GM19238 (cell line): ENCODE measurements around the gene ACP2.

ENCODE experiments used
- DNase-seq: peaks from one replicate; pipeline ENCODE4 v3.0.0; 2011; ENCODE audit warnings: low spot score; ENCODE audit not compliant: insufficient read length

Gene ACP2

DNA sequence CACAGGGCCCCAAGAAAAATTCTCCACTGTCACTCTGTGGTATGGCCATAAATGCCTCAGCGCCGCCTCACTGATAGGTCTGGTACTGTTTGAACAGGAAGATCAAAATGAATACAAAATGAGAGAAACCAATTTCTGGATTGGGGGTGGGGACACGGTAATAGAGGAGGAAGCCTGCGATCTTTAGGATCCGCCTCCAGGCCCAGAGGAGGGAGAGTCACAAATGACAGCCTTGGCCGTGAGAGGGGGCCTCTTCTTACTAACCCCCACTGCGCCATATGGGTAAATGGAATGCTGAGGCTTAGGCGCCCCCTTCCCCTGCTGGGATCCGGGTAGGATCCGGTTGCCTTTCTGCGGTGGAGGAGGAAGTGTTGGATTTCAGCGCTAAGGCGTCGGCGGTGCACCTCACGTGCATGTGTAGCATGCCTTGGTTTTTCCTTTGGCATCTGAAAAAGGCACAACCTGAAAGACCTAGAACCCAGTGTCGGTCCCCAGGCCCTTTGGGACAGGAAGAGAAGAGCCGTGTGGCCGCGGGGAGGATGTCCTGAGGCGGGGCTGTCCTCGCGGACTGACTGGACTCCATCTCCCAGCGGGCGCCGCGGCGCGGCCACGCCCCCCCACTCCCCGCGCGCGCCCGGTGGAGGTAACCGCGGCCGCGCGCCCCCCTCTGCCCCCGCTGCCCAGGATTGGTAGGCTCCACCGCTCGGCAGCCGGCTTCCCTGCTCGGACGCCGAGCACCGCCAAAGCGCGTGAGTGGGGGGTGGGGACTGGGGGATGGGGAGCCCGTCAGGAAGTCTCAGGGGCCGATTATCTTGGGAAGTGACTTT, 20.6 kb upstream of the ACP2 start:
- DNase-seq, result peak; percentile 85

DNA sequence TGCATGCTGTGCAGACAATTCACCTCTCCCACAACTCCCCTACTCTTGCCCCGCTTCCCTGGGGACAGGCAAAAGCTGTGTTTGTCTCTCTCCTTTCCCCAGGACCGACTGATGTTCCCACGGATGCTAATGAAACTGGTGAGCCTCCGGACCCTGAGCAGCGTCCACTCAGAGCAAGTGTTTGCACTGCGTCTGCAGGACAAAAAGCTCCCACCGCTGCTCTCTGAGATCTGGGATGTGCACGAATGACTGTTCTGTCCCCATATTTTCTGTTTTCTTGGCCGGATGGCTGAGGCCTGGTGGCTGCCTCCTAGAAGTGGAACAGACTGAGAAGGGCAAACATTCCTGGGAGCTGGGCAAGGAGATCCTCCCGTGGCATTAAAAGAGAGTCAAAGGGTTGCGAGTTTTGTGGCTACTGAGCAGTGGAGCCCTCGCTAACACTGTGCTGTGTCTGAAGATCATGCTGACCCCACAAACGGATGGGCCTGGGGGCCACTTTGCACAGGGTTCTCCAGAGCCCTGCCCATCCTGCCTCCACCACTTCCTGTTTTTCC, 19.9 kb upstream of the ACP2 start:
- no peak for DNase-seq

DNA sequence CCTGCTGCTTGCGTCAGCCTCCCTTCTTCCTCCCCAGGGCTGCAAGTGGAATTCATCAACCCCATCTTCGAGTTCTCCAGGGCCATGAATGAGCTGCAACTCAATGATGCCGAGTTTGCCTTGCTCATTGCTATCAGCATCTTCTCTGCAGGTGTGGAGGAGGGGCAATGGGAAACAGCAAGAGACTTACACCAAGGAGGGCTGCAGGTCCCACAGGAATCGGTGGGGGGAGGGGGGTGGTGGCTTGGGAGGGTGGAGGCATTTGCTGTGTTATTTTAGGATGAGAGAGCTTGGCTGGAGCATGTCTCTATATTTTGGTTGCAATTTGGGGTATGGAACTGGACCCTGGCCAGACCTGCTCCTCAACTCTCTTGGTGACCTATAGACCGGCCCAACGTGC, 19.3 kb upstream of the ACP2 start:
- DNase-seq, result no peak

DNA sequence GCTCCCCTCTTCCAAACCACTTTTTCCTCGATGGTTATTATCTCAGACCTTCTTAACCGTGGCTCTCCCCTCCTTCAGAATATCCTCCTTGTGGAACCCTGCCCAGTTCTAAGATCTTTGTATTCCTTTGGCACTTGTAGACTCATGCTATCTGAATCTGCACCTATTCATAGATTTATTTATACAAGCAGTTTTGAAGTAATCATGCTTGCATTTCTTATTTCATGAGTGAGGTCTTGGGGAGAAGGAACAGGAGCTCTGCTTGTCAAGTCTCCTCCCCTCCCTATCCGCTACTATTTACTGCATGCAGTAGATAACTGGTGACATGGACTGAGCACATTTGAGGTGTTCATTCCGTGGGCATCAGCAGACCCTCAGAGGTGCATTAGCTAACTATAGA, 15.9 kb upstream of the ACP2 start:
- no peak for DNase-seq

DNA sequence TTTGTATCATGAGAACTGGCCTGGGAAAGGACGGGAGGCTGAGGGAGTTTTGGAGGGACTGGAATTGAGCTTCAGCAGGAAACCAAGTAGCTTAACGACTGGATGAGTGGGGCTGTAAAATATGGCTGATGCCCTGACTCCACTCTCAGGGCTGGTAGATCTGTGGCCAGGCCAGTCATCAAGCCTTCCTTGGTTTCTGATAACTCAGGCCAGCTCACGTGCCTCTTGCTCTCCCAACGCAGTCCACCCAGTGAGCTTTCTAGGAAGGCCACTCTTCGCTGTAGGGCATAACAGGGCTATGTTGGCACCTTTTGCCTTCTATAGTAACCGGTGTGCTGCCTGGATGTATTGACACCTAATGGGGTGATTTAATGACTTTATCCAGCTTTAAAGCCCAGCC, 15.5 kb upstream of the ACP2 start:
- DNase-seq, result no peak

DNA sequence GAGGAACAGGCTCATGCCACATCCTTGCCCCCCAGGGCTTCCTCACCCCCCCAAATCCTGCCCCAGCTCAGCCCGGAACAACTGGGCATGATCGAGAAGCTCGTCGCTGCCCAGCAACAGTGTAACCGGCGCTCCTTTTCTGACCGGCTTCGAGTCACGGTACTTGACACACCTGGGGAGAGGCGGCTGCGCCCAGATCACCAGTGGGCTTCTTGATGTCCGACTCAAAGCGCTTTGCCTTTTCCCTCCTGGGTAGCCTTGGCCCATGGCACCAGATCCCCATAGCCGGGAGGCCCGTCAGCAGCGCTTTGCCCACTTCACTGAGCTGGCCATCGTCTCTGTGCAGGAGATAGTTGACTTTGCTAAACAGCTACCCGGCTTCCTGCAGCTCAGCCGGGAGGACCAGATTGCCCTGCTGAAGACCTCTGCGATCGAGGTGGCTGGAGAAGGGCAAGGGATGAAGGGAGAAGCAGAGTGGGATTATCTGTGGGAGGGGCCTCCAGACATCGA, 12.7 kb upstream of the ACP2 start:
- no peak for DNase-seq

DNA sequence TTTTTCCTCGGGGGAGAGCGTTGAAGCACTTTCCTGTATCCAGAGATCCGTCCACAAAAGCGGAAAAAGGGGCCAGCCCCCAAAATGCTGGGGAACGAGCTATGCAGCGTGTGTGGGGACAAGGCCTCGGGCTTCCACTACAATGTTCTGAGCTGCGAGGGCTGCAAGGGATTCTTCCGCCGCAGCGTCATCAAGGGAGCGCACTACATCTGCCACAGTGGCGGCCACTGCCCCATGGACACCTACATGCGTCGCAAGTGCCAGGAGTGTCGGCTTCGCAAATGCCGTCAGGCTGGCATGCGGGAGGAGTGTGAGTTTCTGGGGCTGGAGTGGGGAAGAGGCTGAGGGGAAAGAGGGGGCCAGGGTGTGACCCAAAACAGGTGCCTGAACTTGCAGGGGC, 11.8 kb upstream of the ACP2 start:
- DNase-seq, result no peak

DNA sequence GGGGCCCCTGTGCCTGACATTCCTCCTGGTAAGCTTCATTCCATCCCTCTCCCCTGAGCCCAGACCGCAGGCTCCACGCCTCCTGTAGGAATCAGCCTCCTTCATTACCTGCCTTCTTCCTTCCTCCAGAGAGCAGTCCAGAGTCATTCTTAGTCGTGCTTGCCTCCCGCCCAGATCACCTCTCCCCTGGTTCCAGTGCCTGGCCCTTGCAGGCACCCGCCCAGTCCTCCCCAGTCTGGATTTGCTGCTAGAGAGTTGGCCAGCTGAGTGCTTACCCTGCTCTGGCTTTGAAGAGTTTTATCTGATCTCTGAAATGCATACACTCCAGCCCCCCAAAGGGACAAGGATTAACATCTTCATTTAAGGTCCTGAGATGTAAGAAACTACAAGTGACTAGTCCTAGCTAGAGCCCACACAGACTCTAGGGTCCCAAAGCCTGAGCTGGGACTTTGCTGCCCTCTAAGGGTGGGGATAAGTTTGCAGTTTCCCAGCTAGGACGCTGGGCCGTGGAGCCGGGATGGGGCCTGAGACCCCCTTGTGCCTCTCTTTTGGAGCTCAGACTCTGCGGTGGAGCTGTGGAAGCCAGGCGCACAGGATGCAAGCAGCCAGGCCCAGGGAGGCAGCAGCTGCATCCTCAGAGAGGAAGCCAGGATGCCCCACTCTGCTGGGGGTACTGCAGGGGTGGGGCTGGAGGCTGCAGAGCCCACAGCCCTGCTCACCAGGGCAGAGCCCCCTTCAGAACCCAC, 10.8 kb upstream of the ACP2 start:
- DNase-seq, result no peak

DNA sequence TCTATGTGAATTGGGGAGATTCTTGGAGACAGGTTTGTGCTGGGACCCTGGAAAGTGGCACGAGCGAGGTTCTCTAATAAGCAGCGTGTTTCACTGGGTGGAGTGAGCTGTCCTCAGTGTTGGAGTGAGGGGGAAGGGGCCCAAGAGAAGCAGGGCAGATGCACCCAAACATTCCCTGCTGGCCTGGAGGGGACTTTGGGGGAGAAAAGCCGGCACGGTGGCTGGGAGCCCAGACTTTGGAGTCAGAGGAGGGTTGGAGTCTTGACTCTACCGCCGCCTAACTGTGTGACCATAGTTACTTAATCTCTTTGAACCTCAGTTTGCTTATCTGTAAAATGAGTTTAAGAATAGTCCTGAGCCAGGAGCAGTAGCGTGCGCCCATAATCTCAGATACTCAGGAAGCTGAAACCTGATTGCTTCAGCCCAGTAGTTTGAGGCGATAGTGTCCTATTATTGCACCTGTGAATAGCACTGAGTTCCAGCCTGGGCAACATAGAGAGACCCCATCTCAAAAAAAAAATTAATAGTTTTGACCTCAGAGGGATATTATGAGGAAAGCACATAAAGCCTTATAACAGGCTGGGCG, 9.8 kb upstream of the ACP2 start:
- DNase-seq, result no peak

DNA sequence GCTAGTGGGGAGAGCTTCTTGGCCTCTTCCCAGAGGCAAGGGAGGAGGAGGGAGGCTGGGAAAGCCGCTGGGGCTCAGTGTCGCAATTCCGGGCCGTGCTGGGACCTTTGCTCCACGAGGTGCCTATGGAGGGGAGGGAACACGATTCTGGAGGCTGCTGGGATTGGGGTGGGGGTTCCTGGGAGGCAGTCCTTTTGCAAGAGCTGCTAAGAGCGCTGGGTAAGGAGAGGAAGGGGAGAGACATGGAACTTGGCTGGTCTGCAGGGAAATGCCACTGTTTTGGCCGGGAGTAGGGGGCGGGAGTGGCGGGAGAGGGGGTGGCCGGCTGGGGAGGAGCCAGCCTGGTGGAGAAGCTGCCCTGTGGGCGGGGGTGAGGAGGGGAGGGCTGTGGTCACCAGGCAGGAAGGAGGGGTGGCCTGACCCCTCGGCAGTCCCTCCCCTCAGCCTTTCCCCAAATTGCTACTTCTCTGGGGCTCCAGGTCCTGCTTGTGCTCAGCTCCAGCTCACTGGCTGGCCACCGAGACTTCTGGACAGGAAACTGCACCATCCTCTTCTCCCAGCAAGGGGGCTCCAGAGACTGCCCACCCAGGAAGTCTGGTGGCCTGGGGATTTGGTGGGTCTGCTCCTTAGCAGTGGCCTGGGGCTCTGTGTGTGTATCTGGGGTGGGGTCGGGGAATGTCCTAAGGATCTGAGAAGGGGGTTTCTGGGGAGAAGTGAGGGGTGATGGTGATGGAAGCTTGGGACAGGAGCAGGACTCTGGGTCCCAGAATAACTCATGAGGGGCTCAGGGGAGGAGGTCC, 9.1 kb upstream of the ACP2 start, which contains the start of gene NR1H3:
Gene NR1H3 (plus strand): TSS at position 480 of the 800 bp plus-strand sequence. CDS start 1,221 bp downstream, outside the sequence.
- no peak for DNase-seq

DNA sequence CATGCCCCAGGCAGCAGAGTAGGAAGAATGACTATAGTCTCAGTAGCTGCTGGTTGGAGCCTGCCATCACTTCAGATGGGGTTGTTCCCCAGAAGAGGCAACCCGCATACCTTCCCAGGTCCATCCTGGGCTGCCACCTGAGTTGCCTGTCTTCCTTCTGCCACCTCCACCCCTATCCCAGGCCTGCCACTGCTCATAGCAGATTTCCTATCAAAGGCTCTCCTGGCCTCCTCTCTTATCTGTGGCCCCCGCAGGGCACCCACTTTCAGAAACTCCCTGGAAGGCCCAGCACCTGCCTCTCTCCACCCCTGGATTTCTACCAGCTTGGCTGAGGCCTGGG, 8.5 kb upstream of the ACP2 start:
- no peak for DNase-seq

DNA sequence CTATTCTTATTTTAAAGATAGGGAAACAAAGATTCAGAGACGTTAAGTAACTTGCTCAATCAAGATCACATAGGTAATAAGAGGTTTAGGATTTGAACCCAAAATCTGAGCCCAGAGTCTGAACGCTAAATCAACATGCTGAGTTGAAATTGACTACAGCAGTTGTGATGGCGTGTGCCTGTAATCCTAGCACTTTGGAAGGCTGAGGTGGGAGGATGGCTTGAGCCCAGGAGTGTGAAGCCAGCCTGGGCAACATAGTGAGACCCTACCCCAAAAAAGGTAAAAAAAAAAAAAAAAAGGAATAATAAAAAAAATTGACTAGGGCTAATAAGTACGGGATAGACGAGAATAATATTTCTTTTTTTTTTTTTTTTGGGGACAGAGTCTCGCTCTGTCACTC, 7.8 kb upstream of the ACP2 start:
- no peak for DNase-seq

DNA sequence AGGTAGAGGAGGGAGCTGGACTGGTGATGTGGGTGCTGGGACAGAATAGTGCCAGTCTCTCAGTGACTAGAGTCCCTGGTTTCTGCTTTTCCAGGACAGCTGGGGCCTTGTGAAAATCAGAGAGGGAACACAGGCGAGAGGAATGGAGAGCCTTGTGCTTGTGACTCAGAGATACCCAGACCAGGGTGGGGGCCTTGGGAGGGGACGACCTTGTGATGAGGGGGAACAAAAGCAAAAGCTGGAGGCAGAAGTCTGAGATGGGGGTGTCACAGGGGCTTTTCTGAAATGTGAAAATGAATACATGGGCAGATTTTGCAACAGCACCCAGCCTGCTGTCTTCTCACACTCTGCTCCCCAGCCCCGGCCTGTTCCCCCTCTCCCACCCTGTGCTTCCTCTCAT, 5.8 kb upstream of the ACP2 start:
- DNase-seq, result no peak

DNA sequence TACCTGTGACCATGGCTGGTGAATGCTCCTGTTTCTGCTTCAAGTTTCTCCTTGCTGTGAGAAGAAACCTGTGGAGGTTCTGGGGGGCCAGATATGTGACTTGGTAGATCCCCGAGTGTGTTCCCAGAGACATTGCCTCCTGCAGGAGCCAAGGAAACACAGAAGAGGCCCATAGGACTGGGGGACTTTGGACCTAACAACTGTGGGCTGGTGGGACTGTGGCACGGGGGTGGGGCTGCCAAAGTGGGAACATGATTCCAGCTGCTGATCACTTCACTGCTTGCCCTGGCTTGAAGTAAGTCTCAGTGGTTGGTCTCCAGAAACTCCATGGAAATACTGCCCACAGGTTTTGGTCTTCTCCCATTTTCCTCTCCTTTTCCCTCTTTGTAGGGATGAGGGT, 5.0 kb upstream of the ACP2 start:
- DNase-seq, result no peak

DNA sequence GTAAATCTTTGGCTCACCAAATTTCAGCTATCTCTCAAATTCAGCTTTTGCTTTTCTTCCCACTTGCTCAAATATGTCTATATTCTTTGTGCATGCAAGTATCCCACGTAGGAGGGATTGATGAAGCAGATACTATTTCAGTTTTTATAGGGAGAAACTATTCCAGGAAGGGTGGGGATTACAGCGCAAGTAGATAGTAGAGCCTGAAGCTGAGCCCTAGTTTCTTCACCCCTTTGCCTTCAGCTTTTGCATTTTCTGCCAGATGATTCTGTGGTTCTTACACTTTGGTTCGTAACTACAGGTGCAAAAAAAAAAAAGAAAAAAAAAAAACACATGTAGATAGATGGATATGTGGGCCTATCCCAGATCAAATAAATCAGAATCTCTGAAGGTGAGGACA, 3.1 kb upstream of the ACP2 start:
- no peak for DNase-seq

DNA sequence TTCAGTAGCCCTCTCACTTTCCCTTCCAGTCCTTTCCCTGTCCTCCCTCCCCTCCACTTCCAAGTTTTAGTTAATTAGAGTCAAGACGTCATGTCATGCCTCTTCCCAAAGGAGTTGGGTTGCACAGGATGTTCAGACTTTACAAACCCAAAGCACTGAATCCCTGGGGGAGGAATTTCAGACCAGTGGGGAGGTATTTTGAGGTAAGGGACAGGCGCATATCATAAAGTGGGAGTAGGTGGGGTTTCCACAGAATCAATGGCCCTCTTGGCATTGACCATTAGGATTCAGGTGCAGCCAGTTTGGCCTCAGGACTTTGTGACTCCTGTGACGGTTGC, 733 bp upstream of the ACP2 start:
- no peak for DNase-seq

DNA sequence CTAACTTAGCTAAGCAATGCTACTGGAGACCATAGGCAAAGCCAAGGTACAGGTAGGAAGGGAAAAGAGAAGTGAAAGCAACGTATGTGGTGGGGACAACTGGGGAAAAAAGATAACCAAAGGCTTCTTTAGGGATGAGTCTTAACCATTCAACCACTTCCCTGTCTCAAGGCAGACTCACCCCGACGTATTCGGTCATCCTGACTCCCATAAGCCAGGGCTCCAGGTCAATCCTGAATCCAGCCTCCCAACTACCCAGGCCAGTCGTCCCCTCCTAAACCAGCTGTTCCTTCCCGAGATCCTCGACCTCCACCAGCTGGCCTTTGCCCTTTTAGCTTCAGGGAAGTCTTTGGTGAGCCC, 330 bp downstream of the ACP2 start:
- DNase-seq, result no peak

DNA sequence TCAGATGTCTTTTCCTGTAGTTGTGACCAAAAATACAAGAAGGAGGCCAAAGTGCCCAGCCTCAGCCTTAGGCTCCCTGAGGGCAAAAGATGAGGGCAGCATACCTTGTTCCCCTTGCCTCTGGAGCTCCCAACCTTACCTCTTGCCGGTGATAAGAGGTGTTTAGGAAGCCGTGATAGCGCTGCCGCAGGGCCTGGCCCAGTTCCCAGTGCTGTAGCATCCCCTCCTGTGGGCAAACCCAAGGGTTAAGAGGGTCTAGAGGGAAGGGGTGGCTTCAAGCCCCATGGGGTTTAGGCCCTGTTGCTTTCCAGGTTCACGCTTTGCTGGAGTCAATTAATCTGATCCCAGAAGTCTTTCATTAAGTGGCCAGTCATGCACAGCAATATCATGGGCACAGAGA, 1.1 kb downstream of the ACP2 start:
- no peak for DNase-seq

DNA sequence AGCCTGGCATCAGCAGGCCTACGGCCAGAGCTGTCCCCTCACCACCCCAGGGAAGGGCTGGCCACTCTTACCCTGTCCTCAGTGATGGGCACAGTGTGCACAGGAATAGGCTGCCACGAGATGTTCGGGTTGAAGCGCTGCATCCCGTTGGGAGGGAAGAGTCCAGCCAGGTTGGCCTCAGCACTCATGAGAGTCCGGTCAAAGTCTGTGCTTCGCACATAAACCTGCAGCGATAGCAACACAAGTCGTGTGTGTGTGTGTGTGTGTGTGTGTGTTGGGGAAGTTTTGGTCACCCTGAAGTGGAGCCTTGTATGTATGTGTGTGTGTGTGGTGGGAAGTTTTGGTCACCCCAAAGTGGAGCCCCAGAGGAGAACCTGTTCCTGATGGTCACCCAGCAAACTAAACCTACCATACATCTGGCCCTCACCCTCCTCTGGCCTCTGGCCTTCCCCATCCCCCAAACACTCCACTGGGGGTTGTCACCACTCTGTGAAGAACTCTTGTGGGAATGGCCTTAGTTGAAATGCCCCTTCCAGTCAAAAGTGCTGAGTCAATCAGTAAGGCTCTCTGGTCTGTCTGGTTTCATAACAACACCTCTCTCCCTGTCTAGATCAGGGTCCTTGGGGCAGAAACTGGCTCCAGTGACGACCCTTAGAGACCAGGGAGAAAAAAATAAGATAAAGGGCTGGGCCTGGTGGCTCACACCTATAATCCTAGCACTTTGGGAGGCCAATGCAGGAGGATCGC, 2.8 kb downstream of the ACP2 start:
- DNase-seq, result no peak

DNA sequence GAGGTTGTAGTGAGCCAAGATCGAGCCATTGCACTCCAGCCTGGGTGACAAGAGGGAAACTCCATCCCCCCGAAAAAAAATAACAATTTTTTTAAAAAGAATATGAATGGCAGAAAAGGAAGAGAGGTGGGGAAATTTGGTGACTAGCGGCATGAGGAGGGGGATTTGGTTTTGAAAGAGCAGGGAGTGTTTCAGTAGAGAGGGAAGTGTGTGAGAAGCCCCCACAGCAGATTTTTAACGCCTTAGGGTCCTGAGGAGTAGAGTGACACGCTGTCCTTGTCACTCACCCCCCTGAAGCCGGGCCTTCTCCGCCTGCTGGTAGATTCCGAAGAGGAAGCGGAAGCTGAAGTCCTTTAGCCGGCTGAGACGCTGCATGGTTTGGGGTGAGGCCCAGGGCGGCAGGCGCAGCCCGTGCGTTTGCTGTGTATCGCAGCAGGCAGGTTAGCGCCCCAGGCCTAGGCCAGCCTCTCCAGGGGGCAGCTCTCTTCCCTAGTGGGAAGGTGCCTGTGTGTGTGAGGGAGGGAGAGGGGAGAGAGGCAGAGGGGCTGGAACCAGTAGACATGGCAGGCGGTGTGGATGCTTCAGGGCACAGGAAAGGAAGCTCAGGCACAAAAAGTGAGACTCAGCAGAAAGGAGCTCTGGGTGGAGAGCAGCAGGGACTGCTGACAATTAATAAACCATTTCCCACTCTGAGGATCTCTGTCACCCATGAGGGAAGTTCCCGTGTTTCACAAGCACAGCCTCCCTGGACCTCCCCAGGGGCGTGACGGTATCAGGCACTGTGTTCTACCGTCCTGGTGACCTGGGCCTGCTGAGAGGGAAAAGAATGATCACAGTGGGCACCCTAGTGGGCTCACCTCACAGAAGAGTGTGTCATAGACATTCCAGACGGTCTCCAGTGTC, 3.9 kb downstream of the ACP2 start:
- DNase-seq, result no peak
